NCI-H1092 (cell line): ENCODE measurements around the gene LETM1.

Experiments used
- DNase-seq: peaks from one replicate; lab custom pipeline; 2025; lab: John Stamatoyannopoulos, UW

The LETM1 gene

GRCh38 chr4:1794809-1795298 is 61.1 kb downstream of the LETM1 start:
- no peak for DNase-seq

GRCh38 chr4:1793940-1794808 is 61.8 kb downstream of the LETM1 start:
- no peak for DNase-seq

- no peak for DNase-seq
Observed at GRCh38 chr4:1793496-1793840, 62.5 kb downstream of the LETM1 start.

GRCh38 chr4:1792832-1793495 is 63.0 kb downstream of the LETM1 start, which contains the start of gene FGFR3:
Gene FGFR3, plus strand, starts transcription at chr4:1793293. Its CDS starts 642 bp downstream, at chr4:1793935.
- DNase-seq = no peak

- DNase-seq = no peak
Observed at GRCh38 chr4:1792158-1792831, 63.7 kb downstream of the LETM1 start.

GRCh38 chr4:1790005-1790404 is 66.0 kb downstream of the LETM1 start:
- DNase-seq = no peak

- DNase-seq = no peak
Observed at GRCh38 chr4:1789552-1789951, 66.4 kb downstream of the LETM1 start.

GRCh38 chr4:1788254-1788973 is 67.5 kb downstream of the LETM1 start:
- no peak for DNase-seq

GRCh38 chr4:1787411-1788077 is 68.4 kb downstream of the LETM1 start:
- DNase-seq = no peak

- no peak for DNase-seq
Observed at GRCh38 chr4:1786544-1787362, 69.2 kb downstream of the LETM1 start.

- no peak for DNase-seq
Observed at GRCh38 chr4:1785592-1785991, 70.4 kb downstream of the LETM1 start.

- no peak for DNase-seq
Observed at GRCh38 chr4:1784789-1785591, 71.0 kb downstream of the LETM1 start.

- no peak for DNase-seq
Observed at GRCh38 chr4:1784395-1784788, 71.6 kb downstream of the LETM1 start.

GRCh38 chr4:1783970-1784369 is 72.0 kb downstream of the LETM1 start:
- no peak for DNase-seq

- DNase-seq = no peak
Observed at GRCh38 chr4:1783015-1783414, 72.9 kb downstream of the LETM1 start.

GRCh38 chr4:1780435-1780834 is 75.5 kb downstream of the LETM1 start:
- DNase-seq = no peak

GRCh38 chr4:1779588-1780382 is 76.2 kb downstream of the LETM1 start:
- DNase-seq = no peak

- DNase-seq = no peak
Observed at GRCh38 chr4:1778642-1779392, 77.1 kb downstream of the LETM1 start.
